Endometrial microvascular endothelial cells (primary cell): ENCODE measurements around the gene SLC4A5. TPM values are rescaled to one million over a fixed set of nuclear protein-coding genes. Genes with fewer than 3 reads are reported as not detected.

Experiments used
- in situ Hi-C: cut with HindIII; loops from 2 replicates; pipeline ENCODE4 v1.10.0; 2017; ENCODE audit warnings: low sequenced_read_pairs, low pct_unique_long_range_greater_than_20kb; ENCODE audit errors: inconsistent ontology term
- total RNA-seq: library from RNA; depleted of rRNA; stranded (reverse); fragments of >200 nt; gene quantifications from one replicate; pipeline ENCODE4 v1.2.3, GENCODE V29; 2015; ENCODE audit errors: inconsistent ontology term

Gene SLC4A5
- total RNA-seq, 1 donor from 2014 or later = 0.37 TPM

- in situ Hi-C loops = no loop called here
Observed at GRCh38 chr2:74325815-74326214, 17.4 kb downstream of the SLC4A5 start.

- in situ Hi-C loops = no loop called here
Observed at GRCh38 chr2:74321737-74322136, 21.5 kb downstream of the SLC4A5 start.

- in situ Hi-C loops = no loop called here
Observed at GRCh38 chr2:74317701-74318100, 25.5 kb downstream of the SLC4A5 start.

- in situ Hi-C loops = no loop called here
Observed at GRCh38 chr2:74316627-74317295, 26.5 kb downstream of the SLC4A5 start.

- in situ Hi-C loops = no loop called here
Observed at GRCh38 chr2:74314107-74314506, 29.1 kb downstream of the SLC4A5 start.

- in situ Hi-C loops = no loop called here
Observed at GRCh38 chr2:74313497-74313896, 29.7 kb downstream of the SLC4A5 start.

- in situ Hi-C loops = no loop called here
Observed at GRCh38 chr2:74312913-74313312, 30.3 kb downstream of the SLC4A5 start.

GRCh38 chr2:74307720-74308119 lies 35.5 kb downstream of the SLC4A5 start:
- in situ Hi-C loops = no loop called here

- in situ Hi-C loops = no loop called here
Observed at GRCh38 chr2:74304332-74305148, 38.7 kb downstream of the SLC4A5 start.

- in situ Hi-C loops = no loop called here
Observed at GRCh38 chr2:74302865-74303264, 40.4 kb downstream of the SLC4A5 start.

GRCh38 chr2:74301262-74301661 lies 42.0 kb downstream of the SLC4A5 start:
- in situ Hi-C loops = no loop called here

GRCh38 chr2:74300506-74300905 lies 42.7 kb downstream of the SLC4A5 start:
- in situ Hi-C loops = no loop called here

- in situ Hi-C loops = no loop called here
Observed at GRCh38 chr2:74297950-74298349, 45.3 kb downstream of the SLC4A5 start.

GRCh38 chr2:74297391-74297790 lies 45.8 kb downstream of the SLC4A5 start:
- in situ Hi-C loops = no loop called here

GRCh38 chr2:74293191-74293991 lies 49.8 kb downstream of the SLC4A5 start:
- in situ Hi-C loops = no loop called here

GRCh38 chr2:74292751-74293150 lies 50.5 kb downstream of the SLC4A5 start:
- in situ Hi-C loops = no loop called here

GRCh38 chr2:74291886-74292621 lies 51.2 kb downstream of the SLC4A5 start:
- in situ Hi-C loops = no loop called here

- in situ Hi-C loops = no loop called here
Observed at GRCh38 chr2:74291218-74291544, 52.0 kb downstream of the SLC4A5 start.
